SJSA1 (cell line): ENCODE data around the gene HEBP1. TPM values are rescaled to one million over a fixed set of nuclear protein-coding genes. Genes with fewer than 3 reads are reported as not detected.

ENCODE experiments used
- total RNA-seq: library from RNA; depleted of rRNA; stranded (reverse); fragments of >200 nt; shearing (Covaris generic); gene quantifications from 2 replicates; pipeline ENCODE4 v1.2.3, GENCODE V29; 2014; rRNA removed

HEBP1 gene
- total RNA-seq, 1 experiment from 2014 or later: 6.6 TPM

Other genes starting within 250 kb of the HEBP1 start
- 6.5 and 10.6 TPM in 2 replicates for gene APOLD1, start 214.6 kb downstream of the HEBP1 start, total RNA-seq
- 86.1 and 148 TPM in 2 replicates for gene DDX47, start 186.9 kb downstream of the HEBP1 start, total RNA-seq
- 1.6 and 2.8 TPM in 2 replicates for gene GPRC5A, start 108.7 kb downstream of the HEBP1 start, total RNA-seq
- gene GPRC5D, start 48.1 kb downstream of the HEBP1 start, total RNA-seq: not detected in 2 replicates
- 3.5 and 6.8 TPM in 2 replicates for gene FAM234B, start 44.1 kb upstream of the HEBP1 start, total RNA-seq
- gene GSG1, start 103.4 kb upstream of the HEBP1 start, total RNA-seq: 0.32 TPM in 1 of 2 replicates, not detected in the other
- gene EMP1, start 196.5 kb upstream of the HEBP1 start, total RNA-seq: 45.2 and 159 TPM in 2 replicates